HG02884 (cell line): ENCODE results near the gene PRPF38A.
"Not testable (repeated sequence)": the region's sequence is repeated elsewhere in the genome, so short reads cannot be mapped to it uniquely, and the experiment has no call there.

Experiments used
- ATAC-seq: cut with Tn5 transposase; IDR thresholded peaks from one replicate; pipeline ENCODE4 v1.9.1; 2021; ENCODE audit warnings: mild to moderate bottlenecking, moderate library complexity; ENCODE audit not compliant: unreplicated experiment

Gene PRPF38A, protein sequence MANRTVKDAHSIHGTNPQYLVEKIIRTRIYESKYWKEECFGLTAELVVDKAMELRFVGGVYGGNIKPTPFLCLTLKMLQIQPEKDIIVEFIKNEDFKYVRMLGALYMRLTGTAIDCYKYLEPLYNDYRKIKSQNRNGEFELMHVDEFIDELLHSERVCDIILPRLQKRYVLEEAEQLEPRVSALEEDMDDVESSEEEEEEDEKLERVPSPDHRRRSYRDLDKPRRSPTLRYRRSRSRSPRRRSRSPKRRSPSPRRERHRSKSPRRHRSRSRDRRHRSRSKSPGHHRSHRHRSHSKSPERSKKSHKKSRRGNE

DNA sequence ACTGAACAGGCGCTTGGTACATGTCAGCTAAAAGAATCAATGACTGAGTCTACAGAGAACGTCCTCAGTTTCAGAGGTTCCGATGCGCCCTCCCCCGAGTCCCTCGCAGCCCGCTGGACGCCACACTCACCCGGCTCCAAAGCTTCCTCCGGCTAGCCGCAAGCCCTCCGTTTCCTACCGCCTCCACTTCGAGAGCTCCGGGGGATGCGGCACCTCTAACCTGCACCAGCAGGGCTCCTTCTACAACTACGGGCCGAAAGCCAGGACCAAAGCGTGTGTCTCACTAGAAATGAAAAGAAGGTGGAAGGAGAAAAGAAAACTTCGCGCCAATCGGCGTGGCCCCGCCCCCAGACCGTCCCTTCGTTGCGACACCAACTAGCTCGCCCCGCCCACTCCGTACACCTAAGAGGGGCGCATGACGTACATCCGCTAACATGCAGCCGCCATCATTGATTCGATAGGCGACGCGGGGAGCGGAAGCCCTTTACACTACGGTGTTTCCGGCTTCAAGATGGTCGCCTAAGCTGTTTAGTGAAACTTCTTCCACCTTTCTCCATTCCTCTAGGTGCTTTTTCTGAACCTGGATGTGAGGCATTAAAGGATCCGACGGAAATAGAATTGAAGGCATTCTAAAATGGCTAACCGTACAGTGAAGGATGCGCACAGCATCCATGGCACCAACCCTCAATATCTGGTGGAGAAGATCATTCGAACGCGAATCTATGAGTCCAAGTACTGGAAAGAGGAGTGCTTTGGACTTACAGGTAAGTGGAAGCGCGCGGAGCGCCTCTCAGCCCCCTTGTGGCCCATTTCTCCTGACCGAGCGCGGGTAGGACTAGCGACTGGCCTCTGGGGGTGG, at the start of gene PRPF38A, which contains the start of gene ORC1:
Gene PRPF38A (plus strand): TSS at position 487 of the 859 bp plus-strand sequence. CDS start 148 bp downstream, at position 635.
Gene ORC1 (minus strand): TSS at position 308 of the 859 bp plus-strand sequence. CDS start 2,200 bp downstream, outside the sequence.
- peak; percentile 91 for ATAC-seq

DNA sequence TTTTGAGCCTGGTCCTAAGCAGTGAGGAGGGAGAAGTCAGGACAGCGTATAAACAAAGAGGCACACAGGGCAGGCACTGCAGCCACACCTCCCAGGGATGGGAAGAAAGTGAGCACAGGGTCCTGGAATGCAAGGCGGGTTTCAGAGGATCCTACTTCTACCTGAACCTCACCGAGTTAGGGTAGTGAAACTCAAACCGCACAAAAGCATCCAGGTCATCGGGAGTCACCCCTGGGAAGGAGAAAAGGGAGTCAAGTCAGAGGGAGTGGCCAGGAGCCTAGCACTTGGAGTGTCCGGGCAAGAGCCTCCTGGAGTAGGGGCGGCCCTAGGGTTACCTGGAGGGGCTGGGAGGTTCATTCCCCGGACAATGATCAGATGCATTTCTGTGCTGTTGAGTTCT, 49.0 kb upstream of the PRPF38A start:
- no peak for ATAC-seq

DNA sequence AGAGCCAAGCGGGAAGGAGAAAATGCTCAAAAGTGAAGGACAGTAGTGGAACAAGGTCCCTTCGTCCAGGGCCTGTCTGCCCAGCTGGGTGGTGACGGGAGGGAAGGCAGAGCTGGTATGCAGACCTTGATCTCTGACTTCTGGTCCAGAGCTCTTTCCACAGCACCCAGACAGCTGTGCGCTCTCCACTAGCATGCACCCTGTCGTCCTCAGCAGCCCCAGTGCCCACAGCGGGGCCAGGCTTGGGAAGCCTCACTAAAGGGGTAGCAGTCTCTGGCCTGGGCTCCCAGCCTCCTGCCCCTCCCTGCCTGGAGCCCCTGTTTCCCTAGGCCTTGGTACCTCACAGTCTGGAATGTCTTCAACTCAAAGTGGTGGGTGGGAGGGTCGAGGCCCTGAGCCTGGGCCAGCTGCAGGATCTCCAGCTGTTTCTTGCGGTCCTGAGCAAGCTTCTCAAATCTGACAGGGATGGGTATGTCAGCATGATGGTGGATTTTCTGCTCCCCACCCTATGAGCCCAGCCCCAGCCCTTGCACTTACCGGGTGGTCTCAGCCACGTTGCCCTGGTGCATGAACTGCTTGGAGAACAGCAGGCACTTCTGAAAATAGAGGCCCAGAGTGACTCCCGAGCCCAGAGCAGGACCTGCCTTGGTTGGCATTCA, 48.4 kb upstream of the PRPF38A start:
- ATAC-seq = no peak

DNA sequence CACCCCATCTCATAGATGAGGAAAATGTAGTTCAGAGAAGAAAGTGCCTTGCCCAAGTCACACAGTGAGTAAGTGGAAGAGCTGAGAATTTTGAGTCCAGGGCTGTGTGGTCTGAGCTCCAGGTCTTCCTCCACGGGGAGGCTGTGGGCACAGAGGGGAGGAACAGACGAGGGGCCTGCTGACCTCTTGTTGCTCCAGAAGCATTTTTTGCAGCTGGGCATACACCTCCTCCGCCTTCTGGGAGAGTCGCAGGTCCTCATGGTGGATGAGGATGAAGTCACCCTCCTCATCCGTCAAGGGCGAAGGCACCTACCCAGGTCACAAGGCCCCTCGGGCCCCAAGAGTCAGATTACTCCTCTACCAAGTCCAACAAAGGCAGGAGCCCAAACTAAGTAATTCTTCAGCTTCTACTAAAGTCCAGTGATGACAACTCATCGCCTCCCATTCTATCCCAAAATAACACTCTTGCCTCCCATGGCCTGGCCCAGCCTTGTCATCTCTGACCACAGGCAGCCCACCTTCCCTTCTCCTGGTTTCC, 47.5 kb upstream of the PRPF38A start:
- ATAC-seq = no peak

DNA sequence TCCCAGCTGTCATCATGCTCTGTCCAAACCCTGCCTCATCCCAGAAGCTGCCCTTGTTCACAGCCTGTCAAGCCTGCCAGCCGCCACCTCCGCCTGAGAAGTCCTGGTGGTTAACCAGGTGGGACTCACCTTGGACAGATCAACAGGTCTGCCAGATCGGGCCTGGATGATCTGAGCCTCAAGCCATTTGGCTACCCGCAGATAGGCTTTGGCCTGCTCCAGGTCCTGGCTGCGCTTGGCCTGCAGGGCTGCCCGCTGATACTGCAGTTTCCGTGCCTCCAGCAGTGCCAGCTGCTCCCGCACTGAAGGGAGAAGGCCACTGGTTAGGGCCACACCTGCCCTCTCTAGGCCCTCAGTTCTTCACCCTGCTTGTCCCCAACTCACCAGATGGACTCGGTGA, 47.0 kb upstream of the PRPF38A start:
- ATAC-seq = no peak

DNA sequence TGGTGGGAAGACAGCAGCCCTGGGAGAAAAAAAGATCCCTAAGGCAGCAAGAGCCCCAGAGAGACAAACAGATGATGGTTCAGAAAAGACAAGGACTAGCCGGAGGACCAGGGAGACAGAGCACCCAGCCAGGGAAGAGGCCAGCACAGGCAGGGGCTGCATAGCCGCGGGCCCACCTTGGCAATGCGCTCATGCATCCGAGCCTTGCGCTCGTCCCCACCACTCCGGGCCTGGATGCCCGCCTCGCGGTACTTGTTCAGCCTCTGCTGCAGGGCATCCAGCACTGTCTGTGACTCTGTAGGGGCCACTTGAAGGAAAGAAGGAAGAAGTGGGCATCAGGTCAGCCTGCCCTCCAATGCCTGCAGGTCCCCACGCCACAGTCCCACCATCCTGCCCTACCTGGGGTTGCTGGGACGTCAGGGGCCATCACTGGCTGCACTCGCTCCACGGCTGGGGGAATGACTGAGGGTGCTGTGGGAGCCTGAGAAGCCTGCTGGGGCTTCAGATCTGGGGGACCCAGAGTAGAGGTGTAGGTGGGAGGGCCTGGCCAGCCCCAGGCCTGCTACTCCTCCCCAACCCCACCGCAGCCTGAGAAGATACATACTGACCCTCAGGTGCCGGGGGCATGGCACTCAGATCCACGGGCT, 45.4 kb upstream of the PRPF38A start:
- no peak for ATAC-seq

DNA sequence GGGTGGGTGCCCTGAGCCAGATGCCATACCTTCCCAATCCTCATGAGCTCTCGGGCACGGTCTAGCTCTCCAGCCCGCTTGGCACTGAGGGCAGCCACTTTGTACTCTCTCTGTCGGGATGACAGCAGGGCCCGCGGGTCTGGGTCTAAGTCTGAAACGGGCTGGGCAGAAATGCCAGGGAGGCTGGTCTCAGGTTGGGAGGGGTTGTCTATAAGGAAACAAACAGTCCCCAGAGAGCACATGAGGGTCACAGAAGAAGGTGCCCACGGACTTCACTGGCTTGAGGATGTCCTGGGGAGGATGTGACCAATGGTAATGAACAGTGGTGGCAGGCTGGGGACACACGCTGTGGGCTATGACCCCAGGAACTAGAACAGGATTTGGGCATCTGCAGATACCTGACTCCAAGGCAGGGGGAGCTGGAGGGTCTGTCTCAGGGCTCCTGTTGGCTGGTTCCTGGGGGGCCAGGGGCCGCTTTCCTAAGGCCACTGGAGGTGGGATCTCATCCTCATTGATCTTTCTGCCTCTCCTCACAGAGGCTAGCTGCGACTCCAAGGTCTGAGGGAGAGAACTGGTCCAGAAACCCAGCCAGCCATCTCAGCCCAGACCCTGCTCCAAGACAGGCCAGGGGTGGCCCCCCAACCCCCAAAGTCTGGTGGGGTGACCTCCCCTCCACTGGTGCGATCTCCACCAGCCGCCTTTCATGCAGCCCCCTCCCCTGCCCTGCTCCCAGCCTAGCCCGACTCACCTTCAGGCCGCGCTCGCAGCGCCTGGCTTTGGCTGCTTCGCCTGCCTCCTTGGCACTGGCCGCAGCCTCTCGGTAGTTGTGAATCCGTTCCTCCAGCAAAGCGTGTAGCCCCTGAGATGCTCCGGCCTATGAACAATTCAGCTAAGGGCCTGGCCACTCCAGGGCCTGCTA, 44.5 kb upstream of the PRPF38A start:
- no peak for ATAC-seq

DNA sequence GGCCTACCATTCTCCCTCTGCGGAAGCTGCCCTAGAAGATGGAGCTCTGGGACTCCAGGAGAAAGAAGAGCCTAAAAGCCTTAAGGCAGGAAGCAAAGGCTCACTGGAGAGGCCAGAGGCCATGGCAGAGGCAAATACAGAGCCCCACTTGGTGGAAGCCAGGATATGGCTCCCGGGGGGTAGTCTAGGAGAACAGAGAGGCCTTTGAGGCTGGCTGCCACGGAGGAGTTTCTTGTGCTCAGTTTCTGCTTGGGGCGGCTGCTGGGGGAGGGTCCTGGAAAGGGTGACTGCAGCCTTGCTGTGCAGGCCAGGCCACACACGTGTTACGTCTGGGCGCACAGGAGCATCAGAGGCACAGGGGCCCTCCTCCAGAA, 43.8 kb upstream of the PRPF38A start:
- ATAC-seq = no peak

DNA sequence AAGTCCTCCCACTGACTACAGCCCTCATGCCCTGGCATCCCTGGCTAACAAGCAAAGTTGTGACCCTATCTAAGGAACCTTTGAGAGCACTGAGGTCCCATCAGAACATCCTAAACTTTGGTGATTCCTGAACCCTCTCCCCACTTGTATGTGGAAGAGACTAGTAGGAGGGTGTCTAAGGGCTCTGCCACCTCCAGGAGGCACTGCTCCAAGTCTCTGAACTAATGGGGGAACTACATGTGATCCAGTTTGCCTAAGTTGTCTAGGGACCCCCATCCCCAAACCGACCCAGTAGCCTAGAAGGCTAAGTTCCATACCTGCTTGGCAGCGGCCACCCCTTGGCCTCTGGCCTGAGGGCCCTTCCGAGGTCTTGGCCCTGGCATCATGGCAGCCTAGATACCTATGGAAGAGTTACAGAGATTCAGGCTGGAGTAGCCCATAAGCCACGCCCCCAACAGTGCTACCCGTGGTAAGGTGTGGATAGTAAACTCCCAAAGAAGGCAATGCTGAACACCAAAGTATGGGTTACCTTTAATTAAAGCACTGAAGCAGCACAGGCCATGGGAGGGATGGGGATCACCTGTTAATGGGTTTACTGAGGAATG, 40.1 kb upstream of the PRPF38A start:
- ATAC-seq = no peak

DNA sequence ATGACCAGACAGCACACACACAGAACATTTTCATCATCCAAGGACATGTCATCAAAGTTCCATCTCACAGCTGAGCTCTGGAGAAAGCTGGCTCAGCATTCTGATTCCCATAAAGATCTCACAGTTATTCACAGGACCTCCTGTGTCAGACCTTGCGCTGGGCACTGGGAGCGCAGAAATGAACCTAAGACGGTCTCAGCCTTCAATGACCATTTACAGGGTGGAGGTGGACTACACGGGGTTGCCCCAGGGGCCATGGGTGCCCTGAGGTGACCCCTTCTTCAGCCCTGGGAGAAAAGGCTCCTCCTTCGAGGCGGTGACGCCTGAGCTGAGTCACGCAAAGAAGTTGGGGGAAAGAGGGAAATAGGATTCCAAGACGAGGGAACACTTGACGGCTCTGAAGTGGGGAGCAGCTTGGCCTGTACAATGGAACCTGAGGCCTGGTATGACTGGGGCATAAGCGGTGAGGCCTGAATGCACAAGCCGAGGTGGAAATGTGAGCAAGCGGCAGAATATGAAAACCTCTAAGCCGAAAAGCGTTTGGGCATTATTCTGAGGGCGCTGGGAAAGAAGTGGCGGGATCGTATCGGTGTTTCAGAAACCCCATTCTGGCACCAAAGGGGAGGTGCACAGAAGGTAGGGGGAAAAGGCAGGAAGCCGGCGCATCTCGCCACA, 39.2 kb upstream of the PRPF38A start:
- ATAC-seq = no peak

DNA sequence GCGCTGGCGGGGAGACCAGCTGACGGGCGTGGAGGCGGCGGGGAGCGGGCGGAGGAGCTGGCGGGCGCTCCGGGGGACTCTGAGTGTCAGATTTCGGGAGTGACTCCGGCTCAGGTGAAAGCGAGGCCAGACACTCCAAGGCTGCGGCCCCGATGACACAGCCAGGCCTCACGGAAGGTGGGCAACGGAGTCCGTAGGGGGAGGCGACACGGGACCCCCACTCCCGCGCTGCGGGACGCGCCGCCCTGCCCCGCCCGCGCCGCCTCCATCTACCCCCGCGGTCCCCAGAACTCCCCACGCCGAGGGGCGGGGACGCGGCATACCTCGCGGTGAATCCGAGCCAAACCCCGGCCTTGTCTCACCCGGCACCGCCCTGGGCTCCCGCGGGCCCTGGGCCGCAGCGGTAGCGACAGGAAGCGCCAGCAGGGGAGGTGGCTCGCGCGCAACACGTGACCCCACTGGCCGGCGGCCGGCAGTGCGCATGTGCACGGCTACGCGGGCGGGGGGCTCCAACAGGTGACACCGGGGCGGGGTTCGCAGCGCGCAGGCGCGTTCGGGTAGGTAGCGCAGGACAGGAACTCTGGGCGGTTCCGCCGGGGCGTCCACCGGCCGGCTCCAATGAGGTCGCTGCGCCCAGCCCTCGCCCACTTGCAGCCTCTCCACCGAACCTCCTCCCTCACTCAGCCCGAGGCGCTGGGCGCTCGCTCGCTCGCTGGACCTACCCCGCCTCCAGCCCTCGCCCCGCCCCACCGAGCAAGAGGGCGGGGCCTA, 38.5 kb upstream of the PRPF38A start, which contains the start of gene CC2D1B:
Gene CC2D1B (minus strand): TSS at position 460 of the 771 bp plus-strand sequence. CDS start 1,585 bp downstream, outside the sequence.
- ATAC-seq = peak; percentile 90

DNA sequence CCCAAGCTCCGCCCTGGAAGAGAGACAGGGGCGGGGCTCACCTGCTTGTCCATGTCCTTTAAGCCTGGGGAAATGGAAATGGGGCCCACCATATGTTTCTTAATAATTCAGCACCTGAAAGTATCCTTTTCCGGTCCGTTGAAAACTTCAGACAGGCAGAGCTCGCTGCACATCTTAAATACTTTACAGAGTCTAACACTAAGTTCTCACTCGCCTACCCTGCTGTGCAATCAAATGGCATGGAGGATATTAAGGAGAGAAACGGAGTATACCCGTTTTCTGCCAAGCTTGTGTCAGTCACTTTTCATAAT, 37.9 kb upstream of the PRPF38A start:
- no peak for ATAC-seq

DNA sequence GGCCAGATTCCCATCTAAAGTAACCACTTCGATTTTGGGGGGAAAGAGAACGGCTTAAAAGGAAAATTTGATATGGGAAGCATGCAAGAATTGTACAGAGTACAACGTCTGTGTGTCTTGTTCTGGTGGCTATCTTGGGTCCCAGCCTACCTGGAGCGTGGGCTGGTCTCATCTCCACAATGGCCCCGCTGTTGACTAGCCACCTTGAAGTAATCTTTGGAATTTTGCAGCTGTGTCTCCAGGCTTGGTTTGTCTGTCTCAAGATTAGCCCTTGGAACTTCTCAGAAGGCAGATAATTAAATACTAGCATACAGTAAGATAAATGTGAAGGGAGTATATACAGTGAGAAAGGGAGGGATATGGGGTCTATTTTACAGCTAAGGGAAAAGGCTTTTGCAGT, 37.1 kb upstream of the PRPF38A start:
- no peak for ATAC-seq

DNA sequence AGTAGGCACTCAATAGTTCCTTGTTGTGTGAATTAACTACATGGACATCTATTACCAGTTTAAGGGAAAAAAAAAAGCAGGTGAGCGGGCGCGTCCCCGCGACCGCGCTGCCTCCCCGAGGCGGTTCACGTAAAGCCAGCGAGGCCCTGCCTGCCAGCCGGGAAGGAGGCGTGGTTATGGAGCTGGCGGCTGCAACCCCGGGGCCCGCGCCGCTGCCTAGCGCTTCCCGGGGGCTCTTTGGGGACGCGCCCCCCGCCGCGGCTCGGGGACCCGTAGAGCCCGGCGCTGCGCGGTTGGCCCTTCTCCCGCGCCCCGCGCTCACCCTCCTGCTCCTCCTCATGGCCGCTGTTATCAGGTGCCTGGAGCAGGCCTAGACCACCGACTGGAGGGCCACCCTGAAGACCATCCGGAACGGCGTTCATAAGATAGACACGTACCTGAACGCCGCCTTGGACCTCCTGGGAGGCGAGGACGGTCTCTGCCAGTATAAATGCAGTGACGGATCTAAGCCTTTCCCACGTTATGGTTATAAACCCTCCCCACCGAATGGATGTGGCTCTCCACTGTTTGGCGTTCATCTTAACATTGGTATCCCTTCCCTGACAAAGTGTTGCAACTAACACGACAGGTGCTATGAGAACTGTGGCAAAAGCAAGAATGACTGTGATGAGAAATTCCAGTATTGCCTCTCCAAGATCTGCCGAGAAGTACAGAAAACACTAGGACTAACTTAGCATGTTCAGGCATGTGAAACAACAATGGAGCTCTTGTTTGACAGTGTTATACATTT, 35.8 kb upstream of the PRPF38A start:
- ATAC-seq = no peak

DNA sequence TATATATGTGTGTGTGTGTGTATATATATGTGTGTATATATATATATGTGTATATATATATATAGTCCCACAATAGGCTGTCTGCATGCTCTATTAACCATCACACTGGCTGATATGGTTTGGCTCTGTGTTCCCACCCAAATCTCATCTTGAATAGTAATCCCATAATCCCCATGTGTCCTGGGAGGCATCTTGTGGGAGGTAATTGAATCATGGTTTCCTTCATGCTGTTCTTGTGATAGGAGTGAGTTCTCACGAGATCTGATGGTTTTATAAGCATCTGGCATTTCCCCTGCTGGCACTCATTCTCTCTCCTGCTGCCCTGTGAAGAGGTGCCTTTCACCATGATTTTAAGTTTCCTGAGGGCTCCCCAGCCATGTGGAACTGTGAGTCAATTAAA, 34.6 kb upstream of the PRPF38A start:
- not testable (repeated sequence) for ATAC-seq

DNA sequence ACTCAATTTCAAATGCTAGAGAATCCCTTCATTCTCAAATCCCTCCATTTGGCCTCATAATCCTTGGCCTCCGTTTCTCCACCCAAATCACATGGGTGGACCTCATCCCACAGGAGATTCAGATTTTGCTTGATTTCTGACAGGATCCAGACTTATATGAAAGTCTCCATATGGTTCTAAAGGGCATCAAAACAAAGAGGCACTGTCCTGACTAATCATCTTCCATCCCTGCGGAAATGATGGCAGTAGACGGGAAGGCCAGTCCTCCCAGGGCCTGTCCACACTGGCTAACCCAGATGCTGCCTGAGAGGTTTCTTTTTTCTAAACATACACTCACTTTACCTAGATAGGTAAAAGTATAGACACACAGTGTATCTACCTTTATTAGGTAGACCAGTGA, 19.0 kb upstream of the PRPF38A start:
- no peak for ATAC-seq

DNA sequence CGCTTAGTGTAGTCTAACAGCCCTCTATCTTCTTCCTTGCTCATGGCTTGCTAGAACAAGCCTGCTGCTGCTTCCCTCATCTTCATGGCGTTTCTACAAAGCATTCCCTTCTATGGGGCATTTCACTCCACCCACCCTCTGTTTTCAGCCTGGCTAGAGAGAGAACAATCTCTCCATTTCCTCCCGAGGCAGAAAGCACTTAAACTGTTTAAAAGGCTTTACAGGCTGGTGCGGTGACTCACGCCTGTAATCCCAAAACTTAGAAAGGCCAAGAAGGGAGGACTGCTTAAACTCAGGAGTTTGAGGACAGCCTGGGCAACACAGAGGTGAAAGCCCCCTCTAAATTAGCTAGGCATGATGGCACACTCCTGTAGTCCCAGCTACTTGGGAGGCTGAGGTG, 17.9 kb upstream of the PRPF38A start:
- no peak for ATAC-seq
